SU-DHL-6 (cell line): ENCODE measurements around the gene NELL2.
A peak's percentile ranks its signal among the peaks of the same experiment; 100 is the strongest.

Experiments
- H2AFZ ChIP-seq: fragments of 200-600 bp; sonication (generic); 2 replicates; pipeline ENCODE4 v1.6.1; 2014; ENCODE audit warnings: low read depth, mild to moderate bottlenecking, moderate library complexity, mixed read lengths, antibody characterized with exemption, low read length; ENCODE audit not compliant: severe bottlenecking
- H3F3A ChIP-seq: fragments of 200-600 bp; shearing (Covaris generic); 2 replicates; pipeline ENCODE4 v1.6.0; 2016; ENCODE audit warnings: antibody characterized with exemption, mild to moderate bottlenecking; ENCODE audit not compliant: insufficient read depth
- H3K27ac ChIP-seq: fragments of 200-600 bp; sonication (generic); 2 replicates; pipeline ENCODE4 v1.5.1; 2016; ENCODE audit warnings: low read depth, mild to moderate bottlenecking, low read length, moderate library complexity, mixed read lengths
- H3K27me3 ChIP-seq: fragments of 200-600 bp; sonication (generic), shearing (Covaris generic); 2 replicates; pipeline ENCODE4 v1.6.0; 2014; ENCODE audit warnings: mild to moderate bottlenecking, low read length
- H3K36me3 ChIP-seq: fragments of 200-600 bp; sonication (generic); 2 replicates; pipeline ENCODE4 v1.6.1; 2014; ENCODE audit warnings: mild to moderate bottlenecking, low read length, mixed read lengths
- H3K4me2 ChIP-seq: fragments of 300-600, 200-600 bp; shearing (Covaris generic), sonication (generic); 2 replicates; pipeline ENCODE4 v1.6.0; 2014; ENCODE audit warnings: low read length, low read depth, mild to moderate bottlenecking; ENCODE audit not compliant: poor library complexity, severe bottlenecking
- H3K4me3 ChIP-seq: fragments of 200-600 bp; sonication (generic); 2 replicates; pipeline ENCODE4 v1.5.1; 2014; ENCODE audit warnings: antibody characterized with exemption, low read length, mild to moderate bottlenecking, mixed read lengths; ENCODE audit not compliant: insufficient read depth, poor library complexity, severe bottlenecking
- H3K79me2 ChIP-seq: fragments of 200-600 bp; sonication (generic); 2 replicates; pipeline ENCODE4 v1.6.1; 2014; ENCODE audit warnings: mild to moderate bottlenecking, low read length, moderate library complexity; ENCODE audit not compliant: insufficient read depth
- H3K9ac ChIP-seq: fragments of 200-600 bp; sonication (generic); 2 replicates; pipeline ENCODE4 v1.7.0; 2014; ENCODE audit warnings: mild to moderate bottlenecking, low read length
- H3K9me2 ChIP-seq: fragments of 200-600 bp; sonication (generic); replicated peaks from 2 replicates; pipeline ENCODE4 v1.6.1; 2014; ENCODE audit warnings: low read length; ENCODE audit not compliant: insufficient read depth
- H3K9me3 ChIP-seq: fragments of 200-600 bp; sonication (generic); 2 replicates; pipeline ENCODE4 v1.6.1; 2014; ENCODE audit warnings: low read length, mixed read lengths; ENCODE audit not compliant: insufficient read depth
- H4K20me1 ChIP-seq: fragments of 200-600 bp; sonication (generic); 2 replicates; pipeline ENCODE4 v1.6.1; 2014; ENCODE audit warnings: low read depth, mild to moderate bottlenecking, antibody characterized with exemption, low read length, moderate library complexity, mixed read lengths
- CTCF ChIP-seq: fragments of 200-600 bp; sonication (generic); IDR thresholded peaks from one replicate; pipeline ENCODE4 v1.5.1; 2017; ENCODE audit warnings: antibody characterized with exemption, mild to moderate bottlenecking, low read length, moderate library complexity; ENCODE audit not compliant: insufficient read depth, poor library complexity, severe bottlenecking
- EZH2phosphoT487 ChIP-seq: fragments of 200-600 bp; sonication (generic), shearing (Covaris generic); conservative IDR thresholded peaks from 2 replicates; pipeline ENCODE4 v1.6.1; 2018; ENCODE audit warnings: mild to moderate bottlenecking, antibody characterized with exemption, low read length, moderate library complexity, mixed read lengths

Gene NELL2

GRCh38 chr12:44663291-44663690 lies 212.8 kb downstream of the NELL2 start:
- H3K79me2 ChIP-seq, result no peaks in the 10 kb centered on the region
- TF ChIP-seq CTCF (no peak), EZH2phosphoT487 (no peak)

GRCh38 chr12:44655846-44656245 lies 220.3 kb downstream of the NELL2 start:
- H3K4me2 ChIP-seq, result peak overlapping the region; percentile 52
- TF ChIP-seq EZH2phosphoT487 (no peak), CTCF (no peak)
- no peaks in the 10 kb centered on the region for H3K79me2 ChIP-seq
- H3K9me3 ChIP-seq, result no peaks in the 10 kb centered on the region
- no peak overlapping the region for H3K4me3 ChIP-seq
- no peaks in the 10 kb centered on the region for H4K20me1 ChIP-seq
- peaks cover 26% of the 10 kb centered on the region; the same call in 1 of the 2 replicates for H3F3A ChIP-seq
- peak overlapping the region; percentile 82 for H3K27ac ChIP-seq
- no peak overlapping the region for H2AFZ ChIP-seq
- no peaks in the 10 kb centered on the region for H3K36me3 ChIP-seq
- peak overlapping the region; percentile 35; the same call in 1 of the 2 replicates for H3K9ac ChIP-seq
- H3K27me3 ChIP-seq, result no peaks in the 10 kb centered on the region
- H3K9me2 ChIP-seq, result no peaks in the 10 kb centered on the region

More at GRCh38 chr12:44663291-44663690, 212.8 kb downstream of the NELL2 start:
- Histone ChIP-seq H3K27me3 (no peaks in the 10 kb centered on the region), H4K20me1 (no peaks in the 10 kb centered on the region), H3K27ac (no peak overlapping the region), H3K9me2 (no peaks in the 10 kb centered on the region), H3F3A (no peaks in the 10 kb centered on the region), H3K4me3 (no peak overlapping the region), H3K4me2 (no peak overlapping the region), H3K9me3 (no peaks in the 10 kb centered on the region), H3K36me3 (peaks cover 19% of the 10 kb centered on the region; the same call in 1 of the 2 replicates), H3K9ac (no peak overlapping the region), H2AFZ (no peak overlapping the region)

GRCh38 chr12:44654646-44655639 lies 221.2 kb downstream of the NELL2 start:
- H3F3A ChIP-seq, result peaks cover 26% of the 10 kb centered on the region; the same call in 1 of the 2 replicates
- no peak overlapping the region for H2AFZ ChIP-seq
- no peaks in the 10 kb centered on the region for H3K27me3 ChIP-seq
- peak overlapping the region; percentile 5 for H3K4me3 ChIP-seq
- H3K9ac ChIP-seq, result peak overlapping the region; percentile 35
- H3K79me2 ChIP-seq, result no peaks in the 10 kb centered on the region
- no peaks in the 10 kb centered on the region for H3K9me3 ChIP-seq
- H3K9me2 ChIP-seq, result no peaks in the 10 kb centered on the region
- peak overlapping the region; percentile 82 for H3K27ac ChIP-seq
- peak overlapping the region; percentile 52 for H3K4me2 ChIP-seq
- TF ChIP-seq CTCF, result no peak
- TF ChIP-seq EZH2phosphoT487, result no peak
- H3K36me3 ChIP-seq, result no peaks in the 10 kb centered on the region
- no peaks in the 10 kb centered on the region for H4K20me1 ChIP-seq
